H1 (cell line): ENCODE measurements around the gene THADA.

Experiments used
- ASH2L ChIP-seq: fragments of 200-600, 300-600 bp; sonication (generic); IDR thresholded peaks from one replicate; pipeline ENCODE4 v1.7.1; 2017; ENCODE audit warnings: low read length
- CBX8 ChIP-seq: fragments of 300-800, 300-1000 bp; sonication (generic); IDR thresholded peaks from 2 replicates; pipeline ENCODE4 v1.7.1; 2016; ENCODE audit warnings: low read depth, low read length, borderline replicate concordance
- CHD2 ChIP-seq: IDR thresholded peaks from 2 replicates; pipeline ENCODE4 v1.6.1; 2012; ENCODE audit warnings: low read length, improper control_type of control experiment
- EZH2 ChIP-seq: fragments of 200-600 bp; sonication (generic); IDR thresholded peaks from 2 replicates; pipeline ENCODE4 v1.7.1; 2012; ENCODE audit warnings: low read depth, mild to moderate bottlenecking, moderate library complexity, low read length, inconsistent platforms; ENCODE audit not compliant: severe bottlenecking
- HDAC2 ChIP-seq, 2 experiments: fragments of 300-600 bp in 1 of 2; sonication (generic) in 1 of 2; IDR thresholded peaks; 2 replicates each; pipeline ENCODE4 v1.6.1; 2011 to 2012; ENCODE audit warnings: low read depth in 2 of 2, low read length in 2 of 2, mild to moderate bottlenecking in 2 of 2, moderate library complexity in 2 of 2, borderline replicate concordance in 1 of 2, inconsistent platforms in 1 of 2
- KDM1A ChIP-seq: fragments of 200-600, 300-600 bp; sonication (generic); IDR thresholded peaks from 2 replicates; pipeline ENCODE4 v1.7.1; 2016; ENCODE audit warnings: mild to moderate bottlenecking, low read length, borderline replicate concordance
- POLR2A ChIP-seq, 2 experiments: IDR thresholded peaks; 1 replicate in 1 of 2; 2 replicates in 1 of 2; pipeline ENCODE4 v1.6.1; 2011; ENCODE audit warnings: low read depth in 2 of 2, low read length in 2 of 2, mild to moderate bottlenecking in 2 of 2; ENCODE audit errors: control extremely low read depth in 1 of 2
- POLR2AphosphoS5 ChIP-seq: IDR thresholded peaks from 2 replicates; pipeline ENCODE4 v1.6.1; 2011; ENCODE audit warnings: low read depth, low read length
- RAD21 ChIP-seq, 2 experiments: IDR thresholded peaks in 1 of 2; conservative IDR thresholded peaks in 1 of 2; 2 replicates each; pipeline ENCODE4 v1.6.1; 2011; ENCODE audit warnings: low read depth in 2 of 2, low read length in 2 of 2, improper control_type of control experiment in 1 of 2, inconsistent platforms in 1 of 2, mild to moderate bottlenecking in 1 of 2, moderate library complexity in 1 of 2
- RBBP5 ChIP-seq: IDR thresholded peaks from 2 replicates; pipeline ENCODE4 v1.7.1; 2012; ENCODE audit warnings: low read depth, mild to moderate bottlenecking, inconsistent platforms, low read length, moderate library complexity, borderline replicate concordance
- SIN3A ChIP-seq, 2 experiments: IDR thresholded peaks in 1 of 2; conservative IDR thresholded peaks in 1 of 2; 2 replicates each; pipeline ENCODE4 v1.6.1; 2011 to 2012; ENCODE audit warnings: low read length in 2 of 2, improper control_type of control experiment in 1 of 2, low read depth in 1 of 2, mild to moderate bottlenecking in 1 of 2
- SUZ12 ChIP-seq: fragments of 200-600 bp; sonication (generic); IDR thresholded peaks from 2 replicates; pipeline ENCODE4 v1.6.1; 2012; ENCODE audit warnings: mild to moderate bottlenecking, inconsistent platforms, low read length, moderate library complexity, mixed read lengths
- TF ChIP-seq, protein P1 (sequence below), 3 experiments: IDR thresholded peaks; 1 replicate in 2 of 3; 2 replicates in 1 of 3; pipeline versions ENCODE4 v1.5.1 to v1.6.1; 2011; ENCODE audit warnings: low read length in 3 of 3, mild to moderate bottlenecking in 3 of 3, inconsistent platforms in 2 of 3, low read depth in 1 of 3, moderate library complexity in 1 of 3; ENCODE audit not compliant: insufficient read depth in 1 of 3; ENCODE audit errors: control extremely low read depth in 1 of 3

DNA sequence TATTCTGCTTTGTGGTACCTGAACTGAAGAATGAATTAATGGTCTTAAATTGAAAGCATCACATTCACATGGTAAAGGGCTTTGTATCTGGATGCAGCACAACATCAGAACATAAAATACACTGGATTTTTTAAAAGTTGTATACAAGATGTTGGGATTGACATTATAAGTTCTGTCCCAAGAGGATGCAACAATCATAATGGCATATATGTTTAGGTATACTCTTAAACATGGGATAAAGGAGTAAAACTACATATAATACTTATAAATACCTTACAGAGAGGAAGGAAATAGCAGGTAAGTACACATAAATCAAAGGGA lies 171.9 kb downstream of the THADA start:
- TF ChIP-seq, protein P1, sequence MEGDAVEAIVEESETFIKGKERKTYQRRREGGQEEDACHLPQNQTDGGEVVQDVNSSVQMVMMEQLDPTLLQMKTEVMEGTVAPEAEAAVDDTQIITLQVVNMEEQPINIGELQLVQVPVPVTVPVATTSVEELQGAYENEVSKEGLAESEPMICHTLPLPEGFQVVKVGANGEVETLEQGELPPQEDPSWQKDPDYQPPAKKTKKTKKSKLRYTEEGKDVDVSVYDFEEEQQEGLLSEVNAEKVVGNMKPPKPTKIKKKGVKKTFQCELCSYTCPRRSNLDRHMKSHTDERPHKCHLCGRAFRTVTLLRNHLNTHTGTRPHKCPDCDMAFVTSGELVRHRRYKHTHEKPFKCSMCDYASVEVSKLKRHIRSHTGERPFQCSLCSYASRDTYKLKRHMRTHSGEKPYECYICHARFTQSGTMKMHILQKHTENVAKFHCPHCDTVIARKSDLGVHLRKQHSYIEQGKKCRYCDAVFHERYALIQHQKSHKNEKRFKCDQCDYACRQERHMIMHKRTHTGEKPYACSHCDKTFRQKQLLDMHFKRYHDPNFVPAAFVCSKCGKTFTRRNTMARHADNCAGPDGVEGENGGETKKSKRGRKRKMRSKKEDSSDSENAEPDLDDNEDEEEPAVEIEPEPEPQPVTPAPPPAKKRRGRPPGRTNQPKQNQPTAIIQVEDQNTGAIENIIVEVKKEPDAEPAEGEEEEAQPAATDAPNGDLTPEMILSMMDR (IDR thresholded peaks at IDR 0.05; ENCODE audit: control extremely low read depth in 1 of 3, insufficient read depth in 1 of 3, low read depth in 1 of 3, low read length in 3 of 3) = no peak
- TF ChIP-seq HDAC2 (IDR thresholded peaks at IDR 0.05; ENCODE audit: borderline replicate concordance in 1 of 2, low read depth in 2 of 2, low read length in 2 of 2) = no peak
- no peak for TF ChIP-seq POLR2A (IDR thresholded peaks at IDR 0.05; ENCODE audit: control extremely low read depth in 1 of 2, low read depth in 2 of 2, low read length in 2 of 2)
- no peak for TF ChIP-seq SIN3A (conservative IDR thresholded peaks at IDR 0.05 in 1 of 2, IDR thresholded peaks at IDR 0.05 in 1 of 2; ENCODE audit: low read depth in 1 of 2, low read length in 2 of 2)
- TF ChIP-seq SUZ12 = no peak
- no peak for TF ChIP-seq RAD21 (IDR thresholded peaks at IDR 0.05 in 1 of 2, conservative IDR thresholded peaks at IDR 0.05 in 1 of 2; ENCODE audit: low read depth in 2 of 2, low read length in 2 of 2)
- no peak for TF ChIP-seq KDM1A
- no peak for TF ChIP-seq ASH2L
- TF ChIP-seq RBBP5 = no peak
- no peak for TF ChIP-seq EZH2
- TF ChIP-seq CHD2 = no peak
- no peak for TF ChIP-seq CBX8
- TF ChIP-seq POLR2AphosphoS5 = no peak
